SK-N-MC (cell line): Measurements from ENCODE around the gene YPEL2.

ENCODE experiments used
- DNase-seq: peaks from one replicate; pipeline ENCODE4 v3.0.0-alpha.2; 2011; ENCODE audit warnings: low read depth, low spot score
- H3K27ac ChIP-seq: fragments of 200-600 bp; sonication (generic); 2 replicates; pipeline ENCODE4 v1.5.1; 2016; ENCODE audit warnings: mixed run types
- H3K36me3 ChIP-seq: fragments of 200-600 bp; sonication (generic); 2 replicates; pipeline ENCODE4 v1.6.1; 2017; ENCODE audit warnings: antibody characterized with exemption, low read length, mixed read lengths; ENCODE audit not compliant: insufficient read depth
- H3K4me3 ChIP-seq: fragments of 200-600 bp; sonication (generic); 2 replicates; pipeline ENCODE4 v1.5.1; 2016
- H3K9ac ChIP-seq: fragments of 200-600 bp; sonication (generic); 2 replicates; pipeline ENCODE4 v1.8.0; 2017; ENCODE audit warnings: mixed run types, mixed read lengths; ENCODE audit not compliant: insufficient read length
- H3K9me3 ChIP-seq: fragments of 200-600 bp; sonication (generic); 2 replicates; pipeline ENCODE4 v1.6.1; 2017; ENCODE audit warnings: low read depth, mild to moderate bottlenecking, antibody characterized with exemption, low read length, moderate library complexity, mixed read lengths
- EZH2 ChIP-seq: fragments of 200-600 bp; sonication (generic); IDR thresholded peaks from one replicate; pipeline ENCODE4 v1.6.1; 2017; ENCODE audit warnings: antibody characterized with exemption
- FOXP2 ChIP-seq: optimal IDR thresholded peaks from 2 replicates; pipeline ENCODE3; 2011; ENCODE audit warnings: mild to moderate bottlenecking, moderate library complexity; ENCODE audit not compliant: insufficient read depth; ENCODE audit errors: extremely low read length, control extremely low read depth
- POLR2AphosphoS5 ChIP-seq: IDR thresholded peaks from 2 replicates; pipeline ENCODE4 v1.6.1; 2012; ENCODE audit warnings: mild to moderate bottlenecking, low read depth, low read length, borderline replicate concordance

Gene YPEL2

DNA sequence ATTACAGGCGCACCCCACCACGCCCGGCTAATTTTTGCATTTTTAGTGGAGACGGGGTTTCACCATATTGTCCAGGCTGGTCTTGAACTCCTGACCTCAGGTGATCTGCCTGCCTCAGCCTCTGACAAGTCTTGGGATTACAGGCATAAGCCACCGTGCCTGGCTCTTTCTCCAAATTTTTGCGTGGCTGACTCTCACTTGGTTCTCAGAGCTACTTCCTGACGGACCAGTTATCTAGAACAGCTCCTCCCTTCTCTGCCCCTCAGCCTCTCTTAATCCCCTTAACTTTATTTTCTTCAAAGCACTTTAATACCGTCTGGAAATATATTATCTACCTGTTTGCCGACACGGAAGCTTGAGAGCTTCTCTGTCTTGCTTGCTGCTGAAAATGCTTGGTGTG, 4.2 kb downstream of the YPEL2 start:
- H3K27ac ChIP-seq: no peak overlapping the region
- H3K9me3 ChIP-seq: no peaks in the 10 kb centered on the region
- no peaks in the 10 kb centered on the region for H3K36me3 ChIP-seq
- H3K4me3 ChIP-seq: no peak overlapping the region
- H3K9ac ChIP-seq: no peak overlapping the region
- no peak for DNase-seq
- no peak for TF ChIP-seq FOXP2

DNA sequence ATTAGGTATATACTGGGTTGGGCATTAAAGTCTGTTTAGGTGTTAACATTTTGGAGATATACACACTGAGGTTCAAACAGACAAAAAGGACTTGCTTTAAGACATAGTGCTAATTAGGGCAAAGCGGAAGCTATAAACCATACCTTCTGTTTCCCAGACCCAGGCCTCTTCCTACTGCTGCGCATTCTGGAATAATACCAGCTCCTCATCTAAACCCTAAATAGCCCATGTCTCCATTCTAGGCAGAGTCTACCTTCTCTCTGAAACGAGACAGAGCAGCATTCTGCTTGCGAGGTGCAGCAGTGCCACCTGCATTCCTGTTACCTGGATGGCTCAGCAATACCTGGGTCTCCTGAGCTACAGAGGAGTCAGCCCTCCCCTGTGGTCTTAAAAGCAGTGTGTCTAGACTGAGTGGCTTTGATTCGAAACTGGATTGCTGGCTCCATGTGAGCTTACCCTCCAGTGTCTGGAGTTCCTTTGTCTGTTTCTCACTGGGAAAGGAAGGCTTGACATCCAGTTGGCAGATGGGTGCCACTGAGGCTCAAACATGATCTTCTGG, 6.4 kb downstream of the YPEL2 start:
- no peak overlapping the region for H3K27ac ChIP-seq
- H3K36me3 ChIP-seq: no peaks in the 10 kb centered on the region
- TF ChIP-seq POLR2AphosphoS5 (no peak), EZH2 (no peak), FOXP2 (no peak)
- H3K9me3 ChIP-seq: no peaks in the 10 kb centered on the region
- H3K4me3 ChIP-seq: no peak overlapping the region
- no peak overlapping the region for H3K9ac ChIP-seq
- DNase-seq: no peak

DNA sequence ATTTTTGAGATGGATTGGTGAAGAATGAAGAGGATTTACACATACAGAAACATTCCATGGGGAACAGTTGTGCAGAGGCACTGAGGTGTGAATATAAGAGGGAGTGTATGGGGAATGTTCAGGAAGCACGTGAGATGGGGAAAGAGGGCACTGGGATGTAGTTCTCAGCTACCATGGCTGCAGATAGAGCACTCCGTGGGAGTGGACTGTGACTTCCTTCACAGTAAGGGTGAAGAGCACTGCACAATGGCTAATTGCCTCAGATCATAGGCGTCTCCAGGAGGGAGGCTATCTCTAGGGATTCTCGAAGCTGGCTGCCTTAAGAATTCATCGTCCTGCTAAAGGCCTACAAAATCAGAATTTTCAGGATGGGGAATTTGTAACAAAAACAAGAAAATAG, 7.0 kb downstream of the YPEL2 start:
- no peak for DNase-seq
- TF ChIP-seq POLR2AphosphoS5 (no peak), FOXP2 (no peak), EZH2 (no peak)
- Histone ChIP-seq H3K36me3 (no peaks in the 10 kb centered on the region), H3K27ac (no peak overlapping the region), H3K9ac (no peak overlapping the region), H3K9me3 (no peaks in the 10 kb centered on the region), H3K4me3 (no peak overlapping the region)

DNA sequence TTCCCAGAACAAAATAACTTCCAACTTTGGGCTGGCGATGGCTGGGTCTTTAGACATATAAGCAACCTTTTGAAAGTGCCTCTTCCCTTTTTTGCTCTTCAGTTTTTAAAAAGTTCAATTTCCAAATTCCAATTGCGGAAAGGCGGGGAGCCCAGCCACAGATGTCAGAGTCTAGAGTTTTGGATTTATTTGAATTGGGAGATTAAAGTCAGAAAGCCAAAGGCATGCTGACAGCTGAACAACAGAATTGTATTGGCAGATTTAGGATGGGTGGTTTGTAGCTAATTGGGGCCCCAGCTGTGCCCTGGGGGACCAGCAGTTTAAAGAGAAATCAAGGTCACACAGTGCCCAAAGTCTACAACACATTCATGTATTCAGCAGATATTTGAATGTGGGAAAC, 10.5 kb downstream of the YPEL2 start:
- Histone ChIP-seq H3K27ac (no peak overlapping the region), H3K9me3 (no peaks in the 10 kb centered on the region), H3K4me3 (no peak overlapping the region), H3K9ac (no peak overlapping the region), H3K36me3 (no peaks in the 10 kb centered on the region)
- DNase-seq: no peak
- TF ChIP-seq FOXP2: no peak
- no peak for TF ChIP-seq EZH2
- no peak for TF ChIP-seq POLR2AphosphoS5

DNA sequence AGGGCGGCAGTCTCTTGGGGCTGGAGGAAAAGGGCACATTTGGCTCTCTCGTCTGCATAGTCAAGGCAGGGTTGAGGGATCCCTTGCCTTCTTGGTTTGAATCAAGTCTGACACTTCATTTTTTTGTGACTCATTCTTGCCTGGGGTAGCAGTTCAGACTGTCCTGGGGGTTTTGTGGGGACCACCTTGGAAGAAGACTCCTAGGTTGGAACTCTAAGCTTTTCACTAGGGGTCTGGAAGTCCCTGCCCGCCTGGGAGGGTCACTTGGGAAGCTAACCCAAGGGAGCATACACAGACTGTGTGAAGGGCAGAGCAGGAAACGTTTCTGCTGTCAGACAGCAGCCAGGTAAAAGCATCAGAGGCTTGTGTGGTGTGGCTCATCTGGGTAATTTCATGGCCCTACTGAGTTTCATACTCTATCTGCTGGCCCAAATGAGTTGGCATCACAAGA, 11.3 kb downstream of the YPEL2 start:
- H3K4me3 ChIP-seq: no peak overlapping the region
- no peaks in the 10 kb centered on the region for H3K36me3 ChIP-seq
- H3K9me3 ChIP-seq: no peaks in the 10 kb centered on the region
- H3K9ac ChIP-seq: no peak overlapping the region
- no peak for DNase-seq
- H3K27ac ChIP-seq: no peak overlapping the region
- no peak for TF ChIP-seq POLR2AphosphoS5
- no peak for TF ChIP-seq EZH2
- no peak for TF ChIP-seq FOXP2

DNA sequence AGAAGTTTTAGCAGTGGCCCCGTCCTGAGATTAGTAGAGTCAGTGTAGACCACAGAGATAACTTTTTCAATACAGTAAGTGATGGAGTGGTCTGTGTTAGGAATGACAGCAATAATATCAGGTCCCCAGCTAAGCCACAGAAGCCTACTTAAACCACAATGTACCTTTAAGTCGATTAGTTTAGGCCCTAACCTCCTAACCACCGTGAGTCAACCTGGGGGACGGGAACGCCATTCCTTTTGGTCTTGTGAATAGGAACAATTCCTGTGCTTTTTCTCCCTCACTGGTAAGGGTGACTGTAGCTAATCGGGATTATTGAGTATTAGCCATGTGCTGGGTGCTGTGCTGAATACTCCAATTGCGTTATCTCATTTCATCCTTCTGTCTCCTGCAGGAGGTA, 14.0 kb downstream of the YPEL2 start:
- no peak overlapping the region for H3K9ac ChIP-seq
- no peaks in the 10 kb centered on the region for H3K9me3 ChIP-seq
- TF ChIP-seq POLR2AphosphoS5 (no peak), EZH2 (no peak), FOXP2 (no peak)
- H3K27ac ChIP-seq: no peak overlapping the region
- DNase-seq: no peak
- H3K36me3 ChIP-seq: no peaks in the 10 kb centered on the region
- no peak overlapping the region for H3K4me3 ChIP-seq

DNA sequence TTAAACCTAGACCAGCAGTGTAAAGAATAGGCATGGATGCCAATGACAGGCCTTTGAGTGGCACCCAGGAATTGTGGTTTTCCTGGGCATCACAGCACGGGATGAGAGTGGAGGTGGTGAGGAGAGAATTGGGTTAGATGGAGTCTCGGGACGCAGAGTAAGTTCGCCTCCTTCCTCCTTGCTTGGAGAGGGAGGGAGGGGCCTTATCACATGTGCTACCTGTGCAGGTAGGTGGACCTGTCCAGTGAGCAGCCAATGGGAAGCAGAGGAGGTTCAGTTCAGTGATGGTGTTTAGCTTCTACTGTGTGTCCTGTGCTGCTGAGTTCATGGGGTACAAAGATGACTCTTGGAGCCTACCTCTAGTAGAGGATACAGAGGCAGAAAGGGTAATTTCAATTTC, 14.9 kb downstream of the YPEL2 start:
- H3K9me3 ChIP-seq: no peaks in the 10 kb centered on the region
- H3K4me3 ChIP-seq: no peak overlapping the region
- TF ChIP-seq POLR2AphosphoS5: no peak
- no peak for TF ChIP-seq EZH2
- no peak for TF ChIP-seq FOXP2
- H3K9ac ChIP-seq: no peak overlapping the region
- no peak overlapping the region for H3K27ac ChIP-seq
- no peak for DNase-seq
- no peaks in the 10 kb centered on the region for H3K36me3 ChIP-seq

DNA sequence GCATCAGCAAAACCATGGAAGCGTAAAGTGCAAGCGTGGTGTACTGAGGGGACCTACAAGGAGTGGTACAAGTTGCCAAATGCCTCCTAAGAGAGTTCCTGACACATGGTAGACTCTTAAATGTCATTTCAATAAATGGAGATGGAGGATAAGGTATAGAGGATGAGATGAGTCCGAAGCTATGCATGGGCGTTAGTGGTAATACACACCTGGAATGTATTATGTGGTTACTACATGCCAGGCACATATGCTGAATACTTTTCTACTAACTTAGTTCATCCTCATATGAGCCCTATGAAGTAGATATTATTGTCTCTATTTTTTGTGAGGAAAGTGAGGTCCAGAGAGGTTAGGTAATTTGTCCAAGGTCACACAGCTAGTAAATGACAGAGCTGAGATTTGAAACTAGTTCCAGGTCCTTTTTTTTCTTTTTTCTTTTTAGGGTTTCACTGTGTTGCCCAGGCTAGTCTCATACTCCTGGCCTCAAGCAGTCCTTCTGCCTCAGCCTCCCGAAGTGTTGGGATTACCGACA, 15.5 kb downstream of the YPEL2 start:
- Histone ChIP-seq H3K4me3 (no peak overlapping the region), H3K27ac (no peak overlapping the region), H3K36me3 (no peaks in the 10 kb centered on the region), H3K9ac (no peak overlapping the region), H3K9me3 (no peaks in the 10 kb centered on the region)
- no peak for TF ChIP-seq FOXP2
- TF ChIP-seq POLR2AphosphoS5: no peak
- no peak for DNase-seq

DNA sequence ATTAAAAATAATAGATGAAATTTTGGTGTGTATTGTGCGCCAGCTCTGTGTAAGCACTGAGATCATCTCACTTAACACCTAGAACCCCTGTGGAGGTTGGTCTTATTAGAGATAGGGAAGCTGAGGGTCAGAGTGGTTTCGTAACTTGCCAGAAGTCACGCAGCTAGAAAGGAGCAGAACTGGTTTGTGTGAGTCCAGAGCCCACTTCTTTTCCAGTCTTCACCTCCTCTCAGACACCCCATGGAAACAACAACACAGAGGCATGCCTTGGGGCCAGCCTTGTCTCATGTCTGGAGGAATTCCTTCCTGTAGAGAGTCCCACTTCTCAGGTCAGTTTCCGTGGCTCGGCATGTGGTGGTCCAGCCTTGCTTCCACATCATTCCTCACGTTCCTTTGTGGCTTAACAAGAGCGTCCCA, 16.5 kb downstream of the YPEL2 start:
- DNase-seq: no peak

More for the DNA sequence above, 16.5 kb downstream of the YPEL2 start:
- Histone ChIP-seq H3K4me3 (no peak overlapping the region), H3K27ac (no peak overlapping the region), H3K36me3 (no peaks in the 10 kb centered on the region), H3K9me3 (no peaks in the 10 kb centered on the region), H3K9ac (no peak overlapping the region)
- TF ChIP-seq FOXP2: no peak
